ENCODE results near the gene GPANK1. TPM values are rescaled to one million over a fixed set of nuclear protein-coding genes. Genes with fewer than 3 reads are reported as not detected.
A peak's percentile ranks its signal among the peaks of the same experiment; 100 is the strongest.

GPANK1 gene
- total and polyA plus RNA-seq, 2 of the 4 experiments (the other 2 are of a cell fraction): 6.1 to 13.8 TPM

DNA sequence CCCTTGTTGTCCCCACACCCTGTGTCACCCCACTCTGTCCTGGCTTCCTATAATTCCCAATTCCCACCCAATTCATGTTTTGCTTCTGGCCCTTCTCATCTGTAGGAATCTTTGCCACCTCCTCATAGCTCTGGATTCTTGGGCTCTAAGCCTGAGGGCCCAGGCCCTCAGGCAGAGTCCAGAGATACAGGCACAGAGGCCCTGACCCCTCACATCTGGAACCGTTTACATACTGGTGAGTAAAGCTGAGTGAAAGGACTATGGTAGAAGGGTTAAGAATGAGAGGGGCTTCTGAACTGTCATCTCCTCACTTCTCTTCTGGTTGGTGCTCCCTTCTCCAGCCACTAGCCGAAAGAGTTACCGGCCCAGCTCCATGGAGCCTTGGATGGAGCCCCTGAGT, 30.7 kb downstream of the GPANK1 start:
- Histone ChIP-seq H2AK9ac (replicated peaks; ENCODE audit: low read depth, low read length, poor library complexity) (no peak overlapping the region), H4K91ac (ENCODE audit: insufficient read depth, low read depth, low read length) (no peak overlapping the region), H3K18ac (ENCODE audit: low read depth, low read length) (no peak overlapping the region), H3K23ac (ENCODE audit: low read depth, low read length) (no peak overlapping the region), H4K8ac (ENCODE audit: low read depth in 2 of 2, low read length in 2 of 2) (no peak overlapping the region), H3K9me3 (ENCODE audit: control insufficient read depth, insufficient read depth, low read length) (no peaks in the 10 kb centered on the region), H3K56ac (ENCODE audit: extremely low read depth, insufficient read depth, low read length) (no peak overlapping the region), H4K20me1 (ENCODE audit: insufficient read depth, low read length) (peaks cover 24% of the 10 kb centered on the region), H3K4me2 (ENCODE audit: low read depth, low read length) (no peak overlapping the region), H3K4me1 (ENCODE audit: control insufficient read depth, insufficient read depth, low read length) (no peaks in the 10 kb centered on the region), H4K5ac (ENCODE audit: low read depth, low read length) (no peak overlapping the region), H3K14ac (replicated peaks; ENCODE audit: low read depth, low read length) (no peak overlapping the region), H3K36me3 (ENCODE audit: control insufficient read depth, insufficient read depth, low read length) (peaks cover 85% of the 10 kb centered on the region), H2BK5ac (ENCODE audit: low read depth, low read length, poor library complexity, severe bottlenecking) (no peak overlapping the region), H3K79me1 (ENCODE audit: low read depth in 1 of 2, low read length in 2 of 2) (peaks cover 31 to 44% of the 10 kb centered on the region in 2 experiments), H3K9ac (ENCODE audit: low read depth, low read length) (no peak overlapping the region), H3K4me3 (ENCODE audit: insufficient read depth, low read depth, low read length) (no peak overlapping the region), H3K27ac (ENCODE audit: insufficient read depth, low read length) (no peak overlapping the region), H2BK120ac (ENCODE audit: low read depth, low read length) (no peak overlapping the region), H2AFZ (replicated peaks; ENCODE audit: low read length, poor library complexity) (no peak overlapping the region), H3K4ac (ENCODE audit: low read depth, low read length) (no peak overlapping the region), H2BK20ac (ENCODE audit: low read depth, low read length) (no peak overlapping the region), H3K9me1 (ENCODE audit: insufficient read depth, low read length) (no peaks in the 10 kb centered on the region), H2AK5ac (ENCODE audit: low read depth, low read length) (no peak overlapping the region), H2BK15ac (ENCODE audit: low read depth, low read length) (no peak overlapping the region), H3K27me3 (ENCODE audit: control insufficient read depth, insufficient read depth, low read length) (no peaks in the 10 kb centered on the region)
- in situ Hi-C loops (cut with MboI; ENCODE audit: low sequenced_read_pairs): no loop called here
- WGBS, 2 experiments (ENCODE audit: extremely low coverage in 2 of 2, insufficient read length in 1 of 2): no CpG with 5 or more reads among the region's 3 CpGs
- peak; percentile 20 for DNase-seq
- BruUV-seq (replicated peaks): no TSS peak
- intact Hi-C loops (cut with micrococcal nuclease): no loop called here
- CTCF ChIA-PET: no interaction called here
- peak; percentile 24 for ATAC-seq (ENCODE audit: low read depth)
- POLR2A ChIA-PET (ENCODE audit: unreplicated experiment): interaction anchor here (0.9 kb wide), 1 partner anchor 29 kb away, joined by 3 read pairs; no protein-coding TSS in a partner anchor
- dilution Hi-C loops (cut with HindIII; ENCODE audit: low sequenced_read_pairs, unreplicated experiment): no loop called here
- TF ChIP-seq, protein P1, sequence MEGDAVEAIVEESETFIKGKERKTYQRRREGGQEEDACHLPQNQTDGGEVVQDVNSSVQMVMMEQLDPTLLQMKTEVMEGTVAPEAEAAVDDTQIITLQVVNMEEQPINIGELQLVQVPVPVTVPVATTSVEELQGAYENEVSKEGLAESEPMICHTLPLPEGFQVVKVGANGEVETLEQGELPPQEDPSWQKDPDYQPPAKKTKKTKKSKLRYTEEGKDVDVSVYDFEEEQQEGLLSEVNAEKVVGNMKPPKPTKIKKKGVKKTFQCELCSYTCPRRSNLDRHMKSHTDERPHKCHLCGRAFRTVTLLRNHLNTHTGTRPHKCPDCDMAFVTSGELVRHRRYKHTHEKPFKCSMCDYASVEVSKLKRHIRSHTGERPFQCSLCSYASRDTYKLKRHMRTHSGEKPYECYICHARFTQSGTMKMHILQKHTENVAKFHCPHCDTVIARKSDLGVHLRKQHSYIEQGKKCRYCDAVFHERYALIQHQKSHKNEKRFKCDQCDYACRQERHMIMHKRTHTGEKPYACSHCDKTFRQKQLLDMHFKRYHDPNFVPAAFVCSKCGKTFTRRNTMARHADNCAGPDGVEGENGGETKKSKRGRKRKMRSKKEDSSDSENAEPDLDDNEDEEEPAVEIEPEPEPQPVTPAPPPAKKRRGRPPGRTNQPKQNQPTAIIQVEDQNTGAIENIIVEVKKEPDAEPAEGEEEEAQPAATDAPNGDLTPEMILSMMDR (conservative IDR thresholded peaks at IDR 0.05; ENCODE audit: low read depth, low read length): no peak
- TF ChIP-seq, protein P2, sequence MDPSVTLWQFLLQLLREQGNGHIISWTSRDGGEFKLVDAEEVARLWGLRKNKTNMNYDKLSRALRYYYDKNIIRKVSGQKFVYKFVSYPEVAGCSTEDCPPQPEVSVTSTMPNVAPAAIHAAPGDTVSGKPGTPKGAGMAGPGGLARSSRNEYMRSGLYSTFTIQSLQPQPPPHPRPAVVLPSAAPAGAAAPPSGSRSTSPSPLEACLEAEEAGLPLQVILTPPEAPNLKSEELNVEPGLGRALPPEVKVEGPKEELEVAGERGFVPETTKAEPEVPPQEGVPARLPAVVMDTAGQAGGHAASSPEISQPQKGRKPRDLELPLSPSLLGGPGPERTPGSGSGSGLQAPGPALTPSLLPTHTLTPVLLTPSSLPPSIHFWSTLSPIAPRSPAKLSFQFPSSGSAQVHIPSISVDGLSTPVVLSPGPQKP (IDR thresholded peaks at IDR 0.05; ENCODE audit: borderline replicate concordance, low read depth, low read length): no peak
- TF ChIP-seq RFX5 (IDR thresholded peaks at IDR 0.05; ENCODE audit: low read depth, low read length) (no peak), POLR2A (IDR thresholded peaks at IDR 0.05; ENCODE audit: low read depth, low read length) (no peak), RCOR1 (IDR thresholded peaks at IDR 0.05; ENCODE audit: insufficient replicate concordance, low read length) (no peak)

Measured in IMR-90 (cell line).